OCI-LY7 (cell line): ENCODE data around the gene ASB5. TPM values are rescaled to one million over a fixed set of nuclear protein-coding genes. Genes with fewer than 3 reads are reported as not detected.

ENCODE experiments used
- BruUV-seq: library from RNA; stranded (reverse); fragments of 400-500 nt; replicated peaks from 2 replicates; lab custom pipeline; 2021; lab: Mats Ljungman, UMichigan
- CTCF ChIA-PET: fragments of 300-600 bp; sonication (Branson Sonifier 250); formaldehyde crosslinking; loops from one replicate; lab custom pipeline; 2022; ENCODE audit warnings: antibody characterized with exemption; ENCODE audit not compliant: unreplicated experiment; lab: Charles Lee
- POLR2A ChIA-PET: fragments of 300-600 bp; sonication (Branson Sonifier 250); formaldehyde crosslinking; loops from one replicate; lab custom pipeline; 2022; ENCODE audit warnings: antibody characterized with exemption; lab: Charles Lee
- DNase-seq: peaks from one replicate; pipeline ENCODE4 v3.0.0-alpha.2; 2015; ENCODE audit warnings: low spot score
- H2AFZ ChIP-seq: fragments of 200-600 bp; sonication (generic), shearing (Covaris generic); 2 replicates; pipeline ENCODE4 v1.6.1; 2014; ENCODE audit warnings: mild to moderate bottlenecking, antibody characterized with exemption, low read length, moderate library complexity
- H3K27ac ChIP-seq: fragments of 200-600 bp; sonication (generic); 2 replicates; pipeline ENCODE4 v1.5.1; 2014; ENCODE audit warnings: mixed run types, low read depth, mild to moderate bottlenecking, moderate library complexity, low read length, inconsistent platforms; ENCODE audit not compliant: poor library complexity, severe bottlenecking
- H3K36me3 ChIP-seq: fragments of 200-600 bp; sonication (generic); 2 replicates; pipeline ENCODE4 v1.6.1; 2014; ENCODE audit warnings: mild to moderate bottlenecking, antibody characterized with exemption, low read length, moderate library complexity, mixed read lengths; ENCODE audit not compliant: insufficient read depth
- H3K4me1 ChIP-seq: fragments of 200-600 bp; sonication (generic); 2 replicates; pipeline ENCODE4 v1.5.1; 2014; ENCODE audit warnings: mild to moderate bottlenecking, low read length; ENCODE audit not compliant: insufficient read depth, poor library complexity, severe bottlenecking
- H3K4me2 ChIP-seq: fragments of 200-600 bp; sonication (generic); 2 replicates; pipeline ENCODE4 v1.6.1; 2014; ENCODE audit warnings: mild to moderate bottlenecking, low read length
- H3K4me3 ChIP-seq: fragments of 200-600 bp; sonication (generic); 2 replicates; pipeline ENCODE4 v1.5.1; 2014; ENCODE audit warnings: mild to moderate bottlenecking, low read depth, low read length; ENCODE audit not compliant: poor library complexity, severe bottlenecking
- H3K79me2 ChIP-seq: fragments of 200-600 bp; sonication (generic); 2 replicates; pipeline ENCODE4 v1.6.1; 2016; ENCODE audit warnings: low read depth, mild to moderate bottlenecking, low read length, moderate library complexity, mixed read lengths; ENCODE audit not compliant: insufficient read depth
- H3K9me2 ChIP-seq: fragments of 200-600 bp; sonication (generic); 2 replicates; pipeline ENCODE4 v1.6.1; 2016; ENCODE audit warnings: mild to moderate bottlenecking, low read length, mixed read lengths; ENCODE audit not compliant: insufficient read depth
- H3K9me3 ChIP-seq: fragments of 200-600 bp; sonication (generic); 2 replicates; pipeline ENCODE4 v1.6.1; 2014; ENCODE audit warnings: mild to moderate bottlenecking, mixed run types, low read length, mixed read lengths
- H4K20me1 ChIP-seq: fragments of 200-600 bp; sonication (generic); 2 replicates; pipeline ENCODE4 v1.6.1; 2014; ENCODE audit warnings: mild to moderate bottlenecking, antibody characterized with exemption, low read length, moderate library complexity, mixed read lengths; ENCODE audit not compliant: insufficient read depth
- CTCF ChIP-seq: fragments of 200-600 bp; sonication (generic); conservative IDR thresholded peaks from 2 replicates; pipeline ENCODE4 v1.5.1; 2014; ENCODE audit warnings: mild to moderate bottlenecking, antibody characterized with exemption, low read length, moderate library complexity, mixed read lengths
- EZH2phosphoT487 ChIP-seq: fragments of 200-600 bp; sonication (generic); IDR thresholded peaks from 2 replicates; pipeline ENCODE4 v1.6.1; 2018; ENCODE audit warnings: low read depth, borderline replicate concordance, mild to moderate bottlenecking, mixed run types, antibody characterized with exemption, low read length, moderate library complexity, mixed read lengths
- intact Hi-C: fragments of 100-400 bp; cut with micrococcal nuclease; formaldehyde crosslinking; loops from one replicate; pipeline ENCODE4 v1.10.0; 2022; ENCODE audit not compliant: unreplicated experiment
- total RNA-seq, 2 experiments: library from RNA; depleted of rRNA in 1 of 2; stranded (reverse); fragments of >200 nt in 1 of 2; shearing (Covaris generic) in 1 of 2; gene quantifications; 2 replicates each; pipeline ENCODE4 v1.2.3, GENCODE V29; 2014 to 2022

Gene ASB5
- total RNA-seq, 2 experiments from 2014 or later, result not detected

- TF ChIP-seq EZH2phosphoT487, result no peak
- no peak for TF ChIP-seq CTCF
- intact Hi-C loops, result loop anchor here (10.0 kb wide), 1 partner anchor 129 kb away; no protein-coding TSS in a partner anchor
- H3K27ac ChIP-seq, result peak within 1 kb of the TSS; percentile 18
- H3K36me3 ChIP-seq, result no peaks in the 10 kb centered on the region
- H3K4me2 ChIP-seq, result peak within 1 kb of the TSS; percentile 68
- no TSS peak for BruUV-seq
- POLR2A ChIA-PET, result interaction anchor here (0.6 to 2.8 kb wide), 11 partner anchors 11 to 1452 kb away, joined by 3 to 15 read pairs (median 4); no protein-coding TSS in a partner anchor
- peaks cover 6% of the 10 kb centered on the region for H3K4me1 ChIP-seq
- no peaks in the 10 kb centered on the region for H3K79me2 ChIP-seq
- peak within 1 kb of the TSS; percentile 99 for H2AFZ ChIP-seq
- no peaks in the 10 kb centered on the region for H3K9me2 ChIP-seq
- CTCF ChIA-PET, result interaction anchor here (1.0 kb wide), 1 partner anchor 17 kb away, joined by 3 read pairs; no protein-coding TSS in a partner anchor
- no peaks in the 10 kb centered on the region for H3K9me3 ChIP-seq
- DNase-seq, result peak; percentile 85
- peak within 1 kb of the TSS; percentile 55 for H3K4me3 ChIP-seq
- no peaks in the 10 kb centered on the region for H4K20me1 ChIP-seq
Observed at GRCh38 chr4:176195184-176195978, 73.6 kb downstream of the ASB5 start, which contains the start of gene SPATA4. Gene SPATA4, minus strand, starts transcription at chr4:176195585. Its CDS starts 23 bp downstream, at chr4:176195562.

GRCh38 chr4:176193938-176194337, 75.1 kb downstream of the ASB5 start:
- H3K36me3 ChIP-seq, result no peaks in the 10 kb centered on the region
- H3K9me2 ChIP-seq, result no peaks in the 10 kb centered on the region
- H3K27ac ChIP-seq, result no peak overlapping the region
- H3K4me1 ChIP-seq, result peaks cover 6% of the 10 kb centered on the region
- ChIA-PET POLR2A (no interaction called here), CTCF (no interaction called here)
- no peaks in the 10 kb centered on the region for H4K20me1 ChIP-seq
- TF ChIP-seq EZH2phosphoT487 (no peak), CTCF (no peak)
- DNase-seq, result no peak
- BruUV-seq, result no TSS peak
- H3K4me3 ChIP-seq, result no peak overlapping the region
- intact Hi-C loops, result loop anchor here (10.0 kb wide), 1 partner anchor 131 kb away; no protein-coding TSS in a partner anchor
- no peak overlapping the region for H3K4me2 ChIP-seq
- H3K79me2 ChIP-seq, result no peaks in the 10 kb centered on the region
- H2AFZ ChIP-seq, result no peak overlapping the region
- no peaks in the 10 kb centered on the region for H3K9me3 ChIP-seq

GRCh38 chr4:176193126-176193525, 75.9 kb downstream of the ASB5 start:
- no peak for DNase-seq
- H3K36me3 ChIP-seq, result no peaks in the 10 kb centered on the region
- H3K4me3 ChIP-seq, result no peak overlapping the region
- no peaks in the 10 kb centered on the region for H3K9me2 ChIP-seq
- CTCF ChIA-PET, result no interaction called here
- POLR2A ChIA-PET, result interaction anchor here (0.9 kb wide), 2 partner anchors 9 to 27 kb away, joined by 3 read pairs; no protein-coding TSS in a partner anchor
- H3K4me1 ChIP-seq, result peaks cover 6% of the 10 kb centered on the region
- H3K9me3 ChIP-seq, result no peaks in the 10 kb centered on the region
- no peak overlapping the region for H3K4me2 ChIP-seq
- no peak overlapping the region for H2AFZ ChIP-seq
- no peaks in the 10 kb centered on the region for H4K20me1 ChIP-seq
- no TSS peak for BruUV-seq
- H3K27ac ChIP-seq, result no peak overlapping the region
- no peak for TF ChIP-seq CTCF
- no peak for TF ChIP-seq EZH2phosphoT487
- H3K79me2 ChIP-seq, result no peaks in the 10 kb centered on the region
- intact Hi-C loops, result loop anchor here (10.0 kb wide), 1 partner anchor 132 kb away; no protein-coding TSS in a partner anchor
